SK-N-SH treated with all-trans-retinoic acid at 6 μM for 48 hours (cell line): ENCODE results near the gene WDR13.

Experiments used
- OSR1 ChIP-seq: fragments of 250-450 bp; sonication (Bioruptor Pico); IDR thresholded peaks from 2 replicates; pipeline ENCODE4 v1.8.0; 2022; ENCODE audit warnings: moderate library complexity, mild to moderate bottlenecking, inconsistent platforms
- PPARA ChIP-seq: fragments of 250-450 bp; sonication (Bioruptor Pico); IDR thresholded peaks from 2 replicates; pipeline ENCODE4 v1.5.0; 2020; ENCODE audit warnings: mild to moderate bottlenecking, borderline replicate concordance
- TOX ChIP-seq: fragments of 250-450 bp; sonication (Bioruptor Pico); IDR thresholded peaks from 2 replicates; pipeline ENCODE4 v1.8.0; 2021; ENCODE audit warnings: mild to moderate bottlenecking, moderate library complexity, borderline replicate concordance
- ZC3H10 ChIP-seq: fragments of 250-450 bp; sonication (Bioruptor Pico); IDR thresholded peaks from 2 replicates; pipeline ENCODE4 v1.5.1; 2021; ENCODE audit warnings: mild to moderate bottlenecking, moderate library complexity
- ZNF70 ChIP-seq: fragments of 450-650 bp; formaldehyde crosslinking; IDR thresholded peaks from 2 replicates; pipeline ENCODE4 v1.5.0; 2020; ENCODE audit warnings: mild to moderate bottlenecking, moderate library complexity
- TF ChIP-seq, protein P1 (sequence below): fragments of 250-450 bp; sonication (Bioruptor Pico); IDR thresholded peaks from 2 replicates; pipeline ENCODE4 v1.5.1; 2021; ENCODE audit warnings: mild to moderate bottlenecking, moderate library complexity
- TF ChIP-seq, protein P2 (sequence below): fragments of 250-450 bp; sonication (Bioruptor Pico); IDR thresholded peaks from 2 replicates; pipeline ENCODE4 v1.8.0; 2020; ENCODE audit warnings: mild to moderate bottlenecking, moderate library complexity, borderline replicate concordance

DNA sequence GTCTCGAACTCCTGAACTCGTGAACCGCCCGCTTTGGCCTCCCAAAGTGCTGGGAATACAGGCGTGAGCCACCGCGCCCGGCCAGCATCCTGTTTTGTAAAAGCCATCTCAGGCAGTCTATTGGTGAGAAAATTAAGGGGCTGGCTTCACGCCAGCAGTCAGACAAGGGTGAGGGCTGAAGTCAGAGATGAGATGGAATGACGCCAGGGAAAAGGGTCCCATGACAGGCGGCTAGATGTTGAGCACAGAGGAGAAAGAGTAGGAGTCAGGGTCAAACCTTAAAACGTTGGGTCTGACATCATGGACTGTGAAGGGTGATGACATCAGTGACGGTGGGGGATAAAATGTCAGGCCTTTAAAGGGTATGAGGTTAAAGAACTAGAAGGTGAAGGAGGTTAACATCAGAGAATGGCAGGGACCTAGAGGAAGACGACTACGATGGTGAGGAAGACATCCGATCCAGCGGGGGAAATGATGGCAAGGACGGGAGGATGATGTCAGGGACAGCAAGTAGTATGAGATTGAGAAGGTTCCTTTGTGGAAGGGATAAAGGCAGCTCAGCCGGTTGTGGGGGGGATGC is 23.5 kb upstream of the WDR13 start:
- no peak for TF ChIP-seq ZC3H10 (CRISPR knock-in tag)
- TF ChIP-seq ZNF70 (CRISPR knock-in tag): no peak
- no peak for TF ChIP-seq TOX (CRISPR knock-in tag)
- TF ChIP-seq, protein P1, sequence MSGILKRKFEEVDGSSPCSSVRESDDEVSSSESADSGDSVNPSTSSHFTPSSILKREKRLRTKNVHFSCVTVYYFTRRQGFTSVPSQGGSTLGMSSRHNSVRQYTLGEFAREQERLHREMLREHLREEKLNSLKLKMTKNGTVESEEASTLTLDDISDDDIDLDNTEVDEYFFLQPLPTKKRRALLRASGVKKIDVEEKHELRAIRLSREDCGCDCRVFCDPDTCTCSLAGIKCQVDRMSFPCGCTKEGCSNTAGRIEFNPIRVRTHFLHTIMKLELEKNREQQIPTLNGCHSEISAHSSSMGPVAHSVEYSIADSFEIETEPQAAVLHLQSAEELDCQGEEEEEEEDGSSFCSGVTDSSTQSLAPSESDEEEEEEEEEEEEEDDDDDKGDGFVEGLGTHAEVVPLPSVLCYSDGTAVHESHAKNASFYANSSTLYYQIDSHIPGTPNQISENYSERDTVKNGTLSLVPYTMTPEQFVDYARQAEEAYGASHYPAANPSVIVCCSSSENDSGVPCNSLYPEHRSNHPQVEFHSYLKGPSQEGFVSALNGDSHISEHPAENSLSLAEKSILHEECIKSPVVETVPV: no peak
- TF ChIP-seq, protein P2, sequence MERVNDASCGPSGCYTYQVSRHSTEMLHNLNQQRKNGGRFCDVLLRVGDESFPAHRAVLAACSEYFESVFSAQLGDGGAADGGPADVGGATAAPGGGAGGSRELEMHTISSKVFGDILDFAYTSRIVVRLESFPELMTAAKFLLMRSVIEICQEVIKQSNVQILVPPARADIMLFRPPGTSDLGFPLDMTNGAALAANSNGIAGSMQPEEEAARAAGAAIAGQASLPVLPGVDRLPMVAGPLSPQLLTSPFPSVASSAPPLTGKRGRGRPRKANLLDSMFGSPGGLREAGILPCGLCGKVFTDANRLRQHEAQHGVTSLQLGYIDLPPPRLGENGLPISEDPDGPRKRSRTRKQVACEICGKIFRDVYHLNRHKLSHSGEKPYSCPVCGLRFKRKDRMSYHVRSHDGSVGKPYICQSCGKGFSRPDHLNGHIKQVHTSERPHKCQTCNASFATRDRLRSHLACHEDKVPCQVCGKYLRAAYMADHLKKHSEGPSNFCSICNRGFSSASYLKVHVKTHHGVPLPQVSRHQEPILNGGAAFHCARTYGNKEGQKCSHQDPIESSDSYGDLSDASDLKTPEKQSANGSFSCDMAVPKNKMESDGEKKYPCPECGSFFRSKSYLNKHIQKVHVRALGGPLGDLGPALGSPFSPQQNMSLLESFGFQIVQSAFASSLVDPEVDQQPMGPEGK (CRISPR knock-in tag): no peak
- TF ChIP-seq OSR1 (CRISPR knock-in tag): no peak
- no peak for TF ChIP-seq PPARA (CRISPR knock-in tag)
